Measurements from ENCODE around the gene SELENOS.

GRCh38 chr15:101256757-101257156 lies 20.5 kb downstream of the SELENOS start:
- TF ChIP-seq POLR2A (IDR thresholded peaks at IDR 0.05; ENCODE audit: low read depth, low read length), result no peak
- TF ChIP-seq POLR2AphosphoS5 (IDR thresholded peaks at IDR 0.05; ENCODE audit: low read depth, low read length), result no peak

All from GM12892 (cell line).